ENCODE results near the gene RAB40A.

The RAB40A gene

DNA sequence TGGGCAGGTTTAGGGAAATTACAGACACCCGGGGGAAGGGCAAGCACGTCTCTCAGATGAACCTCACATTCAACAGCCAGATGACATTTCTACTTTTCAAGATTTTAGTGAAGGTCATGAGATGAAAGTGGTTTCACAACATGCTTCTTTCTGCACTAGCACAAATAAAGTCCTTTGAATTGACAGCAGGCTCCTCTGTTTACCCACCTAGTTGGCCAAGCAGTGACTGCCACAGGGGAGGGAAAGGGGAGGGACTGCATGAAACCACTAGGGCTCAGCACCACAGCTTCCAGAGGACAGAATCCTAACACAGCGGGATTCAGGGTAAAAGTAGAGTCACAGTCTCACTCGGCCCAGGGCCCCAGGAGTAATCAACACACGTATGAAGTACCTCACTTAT, 6.2 kb downstream of the RAB40A start:
- TF ChIP-seq, protein P1, sequence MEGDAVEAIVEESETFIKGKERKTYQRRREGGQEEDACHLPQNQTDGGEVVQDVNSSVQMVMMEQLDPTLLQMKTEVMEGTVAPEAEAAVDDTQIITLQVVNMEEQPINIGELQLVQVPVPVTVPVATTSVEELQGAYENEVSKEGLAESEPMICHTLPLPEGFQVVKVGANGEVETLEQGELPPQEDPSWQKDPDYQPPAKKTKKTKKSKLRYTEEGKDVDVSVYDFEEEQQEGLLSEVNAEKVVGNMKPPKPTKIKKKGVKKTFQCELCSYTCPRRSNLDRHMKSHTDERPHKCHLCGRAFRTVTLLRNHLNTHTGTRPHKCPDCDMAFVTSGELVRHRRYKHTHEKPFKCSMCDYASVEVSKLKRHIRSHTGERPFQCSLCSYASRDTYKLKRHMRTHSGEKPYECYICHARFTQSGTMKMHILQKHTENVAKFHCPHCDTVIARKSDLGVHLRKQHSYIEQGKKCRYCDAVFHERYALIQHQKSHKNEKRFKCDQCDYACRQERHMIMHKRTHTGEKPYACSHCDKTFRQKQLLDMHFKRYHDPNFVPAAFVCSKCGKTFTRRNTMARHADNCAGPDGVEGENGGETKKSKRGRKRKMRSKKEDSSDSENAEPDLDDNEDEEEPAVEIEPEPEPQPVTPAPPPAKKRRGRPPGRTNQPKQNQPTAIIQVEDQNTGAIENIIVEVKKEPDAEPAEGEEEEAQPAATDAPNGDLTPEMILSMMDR (conservative IDR thresholded peaks at IDR 0.05; ENCODE audit: low read length), result no peak
- TF ChIP-seq EZH2phosphoT487 (IDR thresholded peaks at IDR 0.05; ENCODE audit: borderline replicate concordance), result no peak
- H3K79me2 ChIP-seq (ENCODE audit: insufficient read depth, low read length), result no peaks in the 10 kb centered on the region
- no peaks in the 10 kb centered on the region for H3K36me3 ChIP-seq (ENCODE audit: insufficient read depth, low read length)
- H3K9me3 ChIP-seq (ENCODE audit: insufficient read depth, low read depth, low read length), result no peaks in the 10 kb centered on the region
- no peak overlapping the region for H3K9ac ChIP-seq (ENCODE audit: low read depth, low read length, poor library complexity, severe bottlenecking)
- no peak overlapping the region for H3K4me3 ChIP-seq (ENCODE audit: low read length, poor library complexity, severe bottlenecking)
- no peak overlapping the region for H3K4me2 ChIP-seq (ENCODE audit: low read depth, low read length, poor library complexity, severe bottlenecking)
- no peaks in the 10 kb centered on the region for H3K9me2 ChIP-seq (replicated peaks; ENCODE audit: low read depth, low read length)
- H3K27me3 ChIP-seq (ENCODE audit: insufficient read depth, low read length, poor library complexity, severe bottlenecking), result no peaks in the 10 kb centered on the region
- no peaks in the 10 kb centered on the region for H4K20me1 ChIP-seq (ENCODE audit: insufficient read depth, low read length, poor library complexity, severe bottlenecking)
- H3F3A ChIP-seq (ENCODE audit: low read depth), result no peaks in the 10 kb centered on the region
- no peaks in the 10 kb centered on the region for H3K4me1 ChIP-seq (ENCODE audit: insufficient read depth, low read length, poor library complexity, severe bottlenecking)
- no peak overlapping the region for H2AFZ ChIP-seq (ENCODE audit: low read length)

DNA sequence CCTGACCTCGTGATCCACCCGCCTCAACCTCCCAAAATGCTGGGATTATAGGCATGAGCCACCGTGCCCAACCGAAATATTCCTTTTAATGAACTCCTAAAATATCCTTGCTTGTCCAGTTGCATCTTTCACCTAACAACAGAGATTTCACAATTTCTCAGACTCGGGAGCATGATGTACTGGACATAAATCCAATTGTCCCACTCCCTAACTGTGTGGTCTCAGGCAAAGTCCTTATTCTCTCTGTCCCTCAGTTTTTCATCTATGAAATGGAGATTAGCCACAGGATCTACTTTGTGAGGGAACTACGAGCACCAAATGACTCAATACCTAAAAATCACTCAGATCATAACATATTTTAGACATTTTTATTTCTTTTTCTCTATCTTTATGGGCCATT, 9.3 kb downstream of the RAB40A start:
- H3K79me2 ChIP-seq (ENCODE audit: insufficient read depth, low read length), result no peaks in the 10 kb centered on the region
- H3K9me2 ChIP-seq (replicated peaks; ENCODE audit: low read depth, low read length), result no peaks in the 10 kb centered on the region
- no peak overlapping the region for H2AFZ ChIP-seq (ENCODE audit: low read length)
- H3K4me3 ChIP-seq (ENCODE audit: low read length, poor library complexity, severe bottlenecking), result no peak overlapping the region
- no peaks in the 10 kb centered on the region for H3K27me3 ChIP-seq (ENCODE audit: insufficient read depth, low read length, poor library complexity, severe bottlenecking)
- H3K4me1 ChIP-seq (ENCODE audit: insufficient read depth, low read length, poor library complexity, severe bottlenecking), result no peaks in the 10 kb centered on the region
- H3K36me3 ChIP-seq (ENCODE audit: insufficient read depth, low read length), result no peaks in the 10 kb centered on the region
- no peaks in the 10 kb centered on the region for H4K20me1 ChIP-seq (ENCODE audit: insufficient read depth, low read length, poor library complexity, severe bottlenecking)
- no peak overlapping the region for H3K4me2 ChIP-seq (ENCODE audit: low read depth, low read length, poor library complexity, severe bottlenecking)
- H3K9ac ChIP-seq (ENCODE audit: low read depth, low read length, poor library complexity, severe bottlenecking), result no peak overlapping the region
- no peaks in the 10 kb centered on the region for H3F3A ChIP-seq (ENCODE audit: low read depth)
- no peak for TF ChIP-seq EZH2phosphoT487 (IDR thresholded peaks at IDR 0.05; ENCODE audit: borderline replicate concordance)
- TF ChIP-seq, protein P1 (conservative IDR thresholded peaks at IDR 0.05; ENCODE audit: low read length), result no peak
- no peaks in the 10 kb centered on the region for H3K9me3 ChIP-seq (ENCODE audit: insufficient read depth, low read depth, low read length)

DNA sequence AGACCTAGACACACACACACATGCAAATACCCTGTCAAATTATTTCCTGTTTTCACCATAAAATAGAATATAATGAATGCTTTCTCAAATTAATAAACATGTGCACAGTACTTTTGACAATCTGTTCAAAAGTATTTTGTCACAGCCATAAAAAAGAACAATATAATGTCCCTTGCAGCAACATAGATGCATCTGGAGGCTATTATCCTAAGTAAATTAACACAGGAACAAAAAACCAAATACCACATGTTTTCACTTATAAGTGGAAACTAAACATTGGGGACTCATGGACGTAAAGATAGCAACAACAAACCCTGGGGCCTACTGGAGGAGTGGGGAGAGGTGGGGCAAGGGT, 15.5 kb downstream of the RAB40A start:
- no peaks in the 10 kb centered on the region for H3K9me2 ChIP-seq (replicated peaks; ENCODE audit: low read depth, low read length)
- no peaks in the 10 kb centered on the region for H3K36me3 ChIP-seq (ENCODE audit: insufficient read depth, low read length)
- TF ChIP-seq, protein P1 (conservative IDR thresholded peaks at IDR 0.05; ENCODE audit: low read length), result no peak
- no peak for TF ChIP-seq EZH2phosphoT487 (IDR thresholded peaks at IDR 0.05; ENCODE audit: borderline replicate concordance)
- H3K79me2 ChIP-seq (ENCODE audit: insufficient read depth, low read length), result no peaks in the 10 kb centered on the region
- no peak overlapping the region for H3K4me2 ChIP-seq (ENCODE audit: low read depth, low read length, poor library complexity, severe bottlenecking)
- no peak overlapping the region for H3K4me3 ChIP-seq (ENCODE audit: low read length, poor library complexity, severe bottlenecking)
- H3K9me3 ChIP-seq (ENCODE audit: insufficient read depth, low read depth, low read length), result no peaks in the 10 kb centered on the region
- no peaks in the 10 kb centered on the region for H3K27me3 ChIP-seq (ENCODE audit: insufficient read depth, low read length, poor library complexity, severe bottlenecking)
- H4K20me1 ChIP-seq (ENCODE audit: insufficient read depth, low read length, poor library complexity, severe bottlenecking), result no peaks in the 10 kb centered on the region
- H2AFZ ChIP-seq (ENCODE audit: low read length), result no peak overlapping the region
- no peaks in the 10 kb centered on the region for H3K4me1 ChIP-seq (ENCODE audit: insufficient read depth, low read length, poor library complexity, severe bottlenecking)
- no peak overlapping the region for H3K9ac ChIP-seq (ENCODE audit: low read depth, low read length, poor library complexity, severe bottlenecking)
- no peaks in the 10 kb centered on the region for H3F3A ChIP-seq (ENCODE audit: low read depth)

All from Loucy (cell line).